D721Med (cell line): ENCODE measurements around the gene SLC39A11.
"Not testable (repeated sequence)": the region's sequence is repeated elsewhere in the genome, so short reads cannot be mapped to it uniquely, and the experiment has no call there.

Source experiments
- DNase-seq: peaks from one replicate; pipeline ENCODE4 v3.0.0; 2011; ENCODE audit warnings: low spot score; ENCODE audit not compliant: insufficient read length
- FAIRE-seq: peaks from 2 replicates; lab custom pipeline; 2011; peaks lifted over from hg19 to GRCh38; lab: Jason Lieb, UNC
- CTCF ChIP-seq: IDR thresholded peaks from 2 replicates; pipeline ENCODE4 v1.5.1; 2012; ENCODE audit warnings: mild to moderate bottlenecking, control low read depth; ENCODE audit not compliant: insufficient read depth; ENCODE audit errors: missing control alignments

SLC39A11 gene

DNA sequence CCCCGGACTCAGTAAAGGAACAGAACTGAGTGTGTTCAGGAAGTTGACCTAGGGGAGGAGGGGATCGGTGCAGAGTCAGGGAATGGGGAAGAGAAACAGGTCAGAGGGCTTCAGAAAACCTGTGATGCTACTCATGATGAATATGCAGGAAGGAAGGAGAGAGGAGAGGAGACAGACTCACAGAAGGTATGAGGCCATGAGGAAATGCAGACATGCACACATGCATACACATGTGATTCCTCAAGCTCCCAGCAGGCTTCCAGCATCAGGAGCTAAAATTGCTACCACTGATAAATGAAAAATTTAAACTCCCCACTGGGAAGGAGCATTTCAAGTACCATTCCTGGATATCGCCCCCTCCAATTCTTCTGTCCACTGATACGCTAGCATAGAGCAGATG, 262.6 kb downstream of the SLC39A11 start:
- DNase-seq, result no peak
- no peak for TF ChIP-seq CTCF
- no peak for FAIRE-seq

GRCh38 chr17:72826602-72827001, 265.9 kb downstream of the SLC39A11 start:
- DNase-seq (no peak), FAIRE-seq (no peak)
- TF ChIP-seq CTCF, result no peak

GRCh38 chr17:72826059-72826458, 266.4 kb downstream of the SLC39A11 start:
- not testable (repeated sequence) for FAIRE-seq, DNase-seq

GRCh38 chr17:72825218-72825617, 267.3 kb downstream of the SLC39A11 start:
- DNase-seq (no peak), FAIRE-seq (no peak)
- no peak for TF ChIP-seq CTCF

DNA sequence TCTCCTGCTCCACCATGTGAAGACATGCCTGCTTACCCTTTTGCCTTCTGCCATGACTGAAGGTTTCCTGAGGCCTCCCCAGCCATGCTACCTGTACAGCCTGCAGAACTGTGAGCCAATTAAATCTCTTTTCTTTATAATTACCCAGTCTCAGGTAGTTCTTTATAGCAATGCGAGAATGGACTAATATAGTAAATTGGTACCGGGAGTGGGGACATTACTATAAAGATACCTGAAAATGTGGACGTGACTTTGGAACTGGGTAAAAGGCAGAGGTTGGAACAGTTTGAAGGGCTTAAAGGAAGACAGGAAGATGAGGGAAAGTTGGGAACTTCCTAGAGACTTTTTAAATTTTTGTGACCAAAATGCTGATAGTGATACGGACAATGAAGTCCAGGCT, 268.2 kb downstream of the SLC39A11 start:
- FAIRE-seq, DNase-seq: not testable (repeated sequence)

DNA sequence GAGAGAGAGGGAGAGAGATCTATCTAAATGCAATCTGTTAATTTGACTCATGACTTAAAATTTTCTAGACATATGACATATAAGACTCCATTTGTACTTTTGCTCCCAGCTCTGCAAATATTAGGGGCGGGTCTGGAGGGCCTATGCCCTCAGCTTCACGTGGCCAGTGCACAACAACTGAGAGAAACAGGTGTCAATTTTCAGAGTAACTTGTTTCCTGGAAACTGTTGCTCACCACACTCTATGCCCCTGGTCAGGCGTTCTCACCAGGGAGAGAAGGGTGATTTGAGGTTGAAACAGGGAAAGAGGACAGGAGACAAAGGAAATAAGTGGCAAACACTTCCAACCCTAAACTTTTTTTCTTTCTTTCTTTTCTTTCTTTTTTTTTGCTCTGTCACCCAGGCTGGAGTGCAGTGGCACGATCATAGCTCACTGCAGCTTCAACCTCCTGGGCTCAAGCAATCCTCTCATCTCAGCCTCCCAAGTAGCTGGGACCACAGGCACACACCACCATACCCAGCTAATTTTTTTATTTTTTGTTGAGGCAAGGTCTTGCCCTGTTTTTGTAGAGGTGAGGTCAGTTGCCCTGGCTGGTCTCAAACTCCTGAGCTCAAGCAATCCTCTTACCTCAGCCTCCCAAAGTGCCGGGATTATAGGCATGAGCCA, 270.0 kb downstream of the SLC39A11 start:
- no peak for TF ChIP-seq CTCF
- DNase-seq (no peak), FAIRE-seq (no peak)

DNA sequence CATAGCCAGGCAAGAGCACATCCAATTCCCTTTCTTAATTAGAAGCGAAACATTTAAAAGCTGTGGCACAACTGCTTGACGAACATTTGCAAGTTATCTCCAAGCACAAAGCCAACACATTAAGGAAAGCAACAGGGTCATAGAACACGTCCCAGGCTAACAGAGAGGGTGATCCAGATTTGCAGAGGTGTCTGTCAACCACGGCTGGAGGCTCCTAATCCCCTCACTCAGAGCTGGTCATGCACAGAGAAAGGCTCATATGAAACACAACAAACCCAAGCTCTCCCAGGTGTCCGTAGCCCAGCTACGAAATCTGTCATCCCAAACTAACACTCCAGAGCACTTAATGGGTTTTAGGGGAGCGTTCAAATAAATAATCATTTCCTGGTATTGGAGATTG, 276.1 kb downstream of the SLC39A11 start:
- no peak for DNase-seq
- no peak for FAIRE-seq
- TF ChIP-seq CTCF, result no peak

GRCh38 chr17:72813481-72813880, 279.0 kb downstream of the SLC39A11 start:
- FAIRE-seq (no peak), DNase-seq (no peak)
- TF ChIP-seq CTCF, result no peak
